ENCODE data around the gene EDARADD. TPM values are rescaled to one million over a fixed set of nuclear protein-coding genes. Genes with fewer than 3 reads are reported as not detected.

EDARADD gene
- total RNA-seq, 1 experiment from 2014 or later = 0.15 TPM

DNA sequence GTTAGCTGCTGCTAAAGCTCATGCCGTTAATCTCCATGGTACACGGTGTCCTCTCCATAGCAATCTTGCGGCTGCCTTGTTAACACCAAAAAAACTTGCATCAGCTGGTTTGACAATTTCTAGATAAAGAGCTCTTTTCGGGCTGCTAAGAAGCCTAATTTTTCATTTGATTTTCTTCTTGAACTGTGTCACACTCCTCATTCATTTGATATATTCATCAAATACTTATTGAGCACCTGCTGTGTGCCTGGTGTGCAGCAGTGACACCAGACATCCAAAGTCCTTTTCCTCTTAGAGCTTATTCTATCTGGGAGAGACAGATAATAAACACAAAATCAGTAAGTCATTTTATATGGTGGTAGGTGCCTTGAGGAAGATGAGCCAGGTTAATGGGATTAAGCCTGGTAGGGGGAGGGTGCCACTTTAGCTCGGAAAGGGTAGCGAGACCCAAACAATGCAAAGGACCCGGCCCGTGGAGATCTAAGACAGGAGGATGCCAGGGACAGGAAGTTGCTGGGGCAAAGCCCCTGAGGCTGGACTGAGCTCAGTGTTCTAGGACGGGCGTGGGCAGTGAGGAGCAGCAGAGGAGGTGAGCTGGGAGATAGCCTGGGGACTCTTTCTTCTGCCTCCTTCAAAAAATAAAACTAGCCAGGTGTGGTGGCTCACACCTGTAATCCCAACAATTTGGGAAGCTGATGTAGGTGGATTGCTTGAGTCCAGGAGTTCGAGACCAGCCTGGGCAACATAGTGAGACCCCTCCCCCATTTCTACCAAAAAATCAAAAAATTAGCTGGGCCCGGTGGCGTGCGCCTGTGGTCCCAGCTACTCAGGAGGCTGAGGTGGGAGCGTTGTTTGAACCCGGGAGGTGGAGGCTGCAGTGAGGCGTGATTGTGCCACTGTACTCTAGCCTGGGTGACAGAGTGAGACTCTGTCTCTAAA lies 79.0 kb downstream of the EDARADD start:
- no peaks in the 10 kb centered on the region for H3K9me3 ChIP-seq (ENCODE audit: low read depth, low read length, poor library complexity, severe bottlenecking)
- peaks cover 9% of the 10 kb centered on the region for H3K4me1 ChIP-seq (ENCODE audit: insufficient read depth, low read length, poor library complexity, severe bottlenecking)
- no peaks in the 10 kb centered on the region for H3K27me3 ChIP-seq (replicated peaks; ENCODE audit: insufficient read depth, low read depth, low read length, poor library complexity)
- H3K36me3 ChIP-seq (ENCODE audit: insufficient read depth, low read length, poor library complexity, severe bottlenecking) = no peaks in the 10 kb centered on the region
- no peak overlapping the region for H3K4me3 ChIP-seq (ENCODE audit: low read depth, low read length, poor library complexity, severe bottlenecking)
- H3K27ac ChIP-seq (ENCODE audit: low read depth, low read length, poor library complexity, severe bottlenecking) = no peak overlapping the region
- no peak for TF ChIP-seq EZH2 (IDR thresholded peaks at IDR 0.05; ENCODE audit: borderline replicate concordance, low read depth, low read length, poor library complexity, severe bottlenecking)
- TF ChIP-seq, protein P1, sequence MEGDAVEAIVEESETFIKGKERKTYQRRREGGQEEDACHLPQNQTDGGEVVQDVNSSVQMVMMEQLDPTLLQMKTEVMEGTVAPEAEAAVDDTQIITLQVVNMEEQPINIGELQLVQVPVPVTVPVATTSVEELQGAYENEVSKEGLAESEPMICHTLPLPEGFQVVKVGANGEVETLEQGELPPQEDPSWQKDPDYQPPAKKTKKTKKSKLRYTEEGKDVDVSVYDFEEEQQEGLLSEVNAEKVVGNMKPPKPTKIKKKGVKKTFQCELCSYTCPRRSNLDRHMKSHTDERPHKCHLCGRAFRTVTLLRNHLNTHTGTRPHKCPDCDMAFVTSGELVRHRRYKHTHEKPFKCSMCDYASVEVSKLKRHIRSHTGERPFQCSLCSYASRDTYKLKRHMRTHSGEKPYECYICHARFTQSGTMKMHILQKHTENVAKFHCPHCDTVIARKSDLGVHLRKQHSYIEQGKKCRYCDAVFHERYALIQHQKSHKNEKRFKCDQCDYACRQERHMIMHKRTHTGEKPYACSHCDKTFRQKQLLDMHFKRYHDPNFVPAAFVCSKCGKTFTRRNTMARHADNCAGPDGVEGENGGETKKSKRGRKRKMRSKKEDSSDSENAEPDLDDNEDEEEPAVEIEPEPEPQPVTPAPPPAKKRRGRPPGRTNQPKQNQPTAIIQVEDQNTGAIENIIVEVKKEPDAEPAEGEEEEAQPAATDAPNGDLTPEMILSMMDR (conservative IDR thresholded peaks at IDR 0.05; ENCODE audit: low read depth, low read length) = no peak
- intact Hi-C loops (cut with micrococcal nuclease; ENCODE audit: unreplicated experiment) = no loop called here
- POLR2A ChIA-PET (ENCODE audit: low non-redundant PET) = no interaction called here
- no peak for DNase-seq (ENCODE audit: low spot score)
- no TSS peak for BruUV-seq (replicated peaks)
- CTCF ChIA-PET = no interaction called here

GRCh38 chr1:236476019-236476418 lies 81.9 kb downstream of the EDARADD start:
- H3K9me3 ChIP-seq (ENCODE audit: low read depth, low read length, poor library complexity, severe bottlenecking) = no peaks in the 10 kb centered on the region
- DNase-seq (ENCODE audit: low spot score) = no peak
- no TSS peak for BruUV-seq (replicated peaks)
- ChIA-PET CTCF (no interaction called here), POLR2A (ENCODE audit: low non-redundant PET) (no interaction called here)
- TF ChIP-seq, protein P1 (conservative IDR thresholded peaks at IDR 0.05; ENCODE audit: low read depth, low read length) = no peak
- TF ChIP-seq EZH2 (IDR thresholded peaks at IDR 0.05; ENCODE audit: borderline replicate concordance, low read depth, low read length, poor library complexity, severe bottlenecking) = no peak
- no peaks in the 10 kb centered on the region for H3K27me3 ChIP-seq (replicated peaks; ENCODE audit: insufficient read depth, low read depth, low read length, poor library complexity)
- no peaks in the 10 kb centered on the region for H3K36me3 ChIP-seq (ENCODE audit: insufficient read depth, low read length, poor library complexity, severe bottlenecking)
- peaks cover 9% of the 10 kb centered on the region for H3K4me1 ChIP-seq (ENCODE audit: insufficient read depth, low read length, poor library complexity, severe bottlenecking)
- intact Hi-C loops (cut with micrococcal nuclease; ENCODE audit: unreplicated experiment) = no loop called here
- no peak overlapping the region for H3K4me3 ChIP-seq (ENCODE audit: low read depth, low read length, poor library complexity, severe bottlenecking)
- H3K27ac ChIP-seq (ENCODE audit: low read depth, low read length, poor library complexity, severe bottlenecking) = no peak overlapping the region

GRCh38 chr1:236480758-236481436 lies 86.8 kb downstream of the EDARADD start:
- Histone ChIP-seq H3K9me3 (ENCODE audit: low read depth, low read length, poor library complexity, severe bottlenecking) (no peaks in the 10 kb centered on the region), H3K27me3 (replicated peaks; ENCODE audit: insufficient read depth, low read depth, low read length, poor library complexity) (no peaks in the 10 kb centered on the region), H3K4me1 (ENCODE audit: insufficient read depth, low read length, poor library complexity, severe bottlenecking) (no peaks in the 10 kb centered on the region), H3K27ac (ENCODE audit: low read depth, low read length, poor library complexity, severe bottlenecking) (no peak overlapping the region), H3K4me3 (ENCODE audit: low read depth, low read length, poor library complexity, severe bottlenecking) (no peak overlapping the region), H3K36me3 (ENCODE audit: insufficient read depth, low read length, poor library complexity, severe bottlenecking) (no peaks in the 10 kb centered on the region)
- POLR2A ChIA-PET (ENCODE audit: low non-redundant PET) = no interaction called here
- DNase-seq (ENCODE audit: low spot score) = no peak
- intact Hi-C loops (cut with micrococcal nuclease; ENCODE audit: unreplicated experiment) = no loop called here
- CTCF ChIA-PET = no interaction called here
- TF ChIP-seq, protein P1 (conservative IDR thresholded peaks at IDR 0.05; ENCODE audit: low read depth, low read length) = no peak
- TF ChIP-seq EZH2 (IDR thresholded peaks at IDR 0.05; ENCODE audit: borderline replicate concordance, low read depth, low read length, poor library complexity, severe bottlenecking) = no peak
- BruUV-seq (replicated peaks) = no TSS peak

Data from A673 (cell line).